ELF-1 (cell line): ENCODE data around the gene SEPTIN5.
A peak's percentile ranks its signal among the peaks of the same experiment; 100 is the strongest.

Source experiments
- DNase-seq: peaks from one replicate; pipeline ENCODE4 v3.0.0-alpha.2; 2016; ENCODE audit warnings: low read depth, low spot score

Gene SEPTIN5

DNA sequence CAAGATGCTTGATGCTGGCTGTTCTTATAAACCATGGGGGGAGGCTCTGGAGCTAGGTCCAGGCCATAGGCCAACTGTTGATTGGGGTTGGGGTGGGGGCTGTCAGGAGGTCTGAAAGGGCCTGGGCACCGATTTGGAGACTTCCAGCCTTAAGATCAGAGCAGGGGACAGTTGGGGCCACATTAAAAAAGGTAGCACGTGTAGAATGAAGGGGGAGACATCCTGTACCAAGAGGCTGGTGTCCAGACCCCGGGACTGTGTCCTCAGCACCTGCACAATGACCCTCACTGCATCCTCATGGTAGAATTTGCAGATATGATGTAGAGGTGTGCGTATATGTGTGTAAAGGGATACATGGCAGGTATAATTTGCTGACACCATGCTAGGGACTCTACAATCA lies 33.8 kb downstream of the SEPTIN5 start:
- no peak for DNase-seq

DNA sequence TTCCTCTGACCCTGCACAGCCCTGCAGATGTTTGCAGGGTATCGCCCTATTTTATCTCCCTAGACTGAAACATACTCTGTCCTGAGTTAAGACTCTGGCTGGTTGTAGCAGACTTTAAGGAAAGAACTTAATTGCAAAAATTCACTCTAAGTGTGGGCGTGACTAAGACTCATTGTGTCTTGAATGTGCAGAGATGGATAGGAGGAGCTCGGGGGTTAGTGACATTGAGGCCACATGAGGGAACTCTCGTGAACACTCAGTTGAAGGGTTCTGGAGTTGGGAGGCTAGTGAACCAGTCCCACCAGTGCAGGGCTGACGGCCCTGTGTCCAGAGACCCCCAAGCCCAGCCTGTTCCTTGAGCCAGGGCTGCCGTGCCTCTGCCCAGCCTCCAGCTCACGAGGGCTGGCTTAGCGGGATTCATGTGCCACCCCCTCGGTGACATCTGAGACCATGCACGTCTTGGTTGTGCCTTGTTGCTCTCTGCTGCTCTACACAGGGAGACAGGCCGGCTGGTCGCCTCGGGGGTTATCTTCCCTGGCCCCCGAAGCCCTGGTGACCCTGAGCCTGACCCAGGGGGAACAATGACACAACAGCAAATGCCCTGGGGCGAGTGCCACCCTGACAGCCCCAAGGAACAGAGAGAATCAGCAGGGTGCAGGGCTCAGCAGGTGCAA lies 34.8 kb downstream of the SEPTIN5 start:
- DNase-seq = no peak

GRCh38 chr22:19749876-19750275 lies 35.6 kb downstream of the SEPTIN5 start:
- no peak for DNase-seq

DNA sequence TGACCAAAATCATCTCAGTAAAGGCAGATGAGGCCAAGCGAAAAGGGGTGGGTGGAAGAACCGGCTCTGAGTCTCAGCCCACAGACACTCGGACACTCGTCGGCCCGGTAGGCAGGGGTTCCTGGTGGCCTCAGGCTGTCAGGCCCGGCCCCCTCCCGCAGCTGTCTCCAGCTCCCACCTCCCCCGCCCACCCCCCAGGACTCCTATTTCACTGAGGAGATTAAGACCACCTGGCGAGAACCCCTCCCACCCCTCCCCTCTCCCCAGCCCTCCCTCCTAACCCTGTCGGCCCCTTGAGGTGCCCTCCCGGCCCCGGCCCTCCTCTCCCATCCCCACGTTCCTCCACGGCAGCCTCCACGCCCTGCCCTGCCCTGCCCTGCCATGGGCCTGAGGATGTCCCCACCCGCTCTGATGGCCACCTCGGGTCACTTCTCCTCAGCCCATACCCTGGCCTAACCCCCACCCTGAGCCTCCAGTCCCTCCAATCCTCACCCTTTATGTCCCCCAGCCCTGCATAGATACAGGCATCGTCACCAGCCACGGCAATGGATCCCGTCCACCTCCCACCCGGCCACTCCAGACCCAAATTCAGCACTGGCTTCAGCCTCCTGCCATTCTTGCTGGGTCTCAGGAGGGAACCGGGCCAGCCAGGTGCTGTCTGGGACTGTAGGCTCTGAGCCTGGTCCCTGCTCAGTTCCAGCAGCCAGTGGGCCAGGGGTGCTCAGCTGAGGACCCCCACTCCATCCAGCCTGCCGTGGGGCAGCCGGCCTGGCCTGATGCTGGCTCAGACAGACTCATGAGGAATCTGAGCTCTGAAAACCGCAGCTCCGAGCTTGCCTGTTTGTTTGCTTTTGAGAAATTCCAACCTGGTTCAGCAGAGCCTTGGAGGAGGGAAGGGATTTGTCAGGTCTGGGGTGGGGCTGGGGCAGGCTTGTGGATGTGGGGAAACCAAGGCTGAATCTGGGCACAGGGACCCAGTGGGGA lies 36.5 kb downstream of the SEPTIN5 start:
- DNase-seq = no peak

DNA sequence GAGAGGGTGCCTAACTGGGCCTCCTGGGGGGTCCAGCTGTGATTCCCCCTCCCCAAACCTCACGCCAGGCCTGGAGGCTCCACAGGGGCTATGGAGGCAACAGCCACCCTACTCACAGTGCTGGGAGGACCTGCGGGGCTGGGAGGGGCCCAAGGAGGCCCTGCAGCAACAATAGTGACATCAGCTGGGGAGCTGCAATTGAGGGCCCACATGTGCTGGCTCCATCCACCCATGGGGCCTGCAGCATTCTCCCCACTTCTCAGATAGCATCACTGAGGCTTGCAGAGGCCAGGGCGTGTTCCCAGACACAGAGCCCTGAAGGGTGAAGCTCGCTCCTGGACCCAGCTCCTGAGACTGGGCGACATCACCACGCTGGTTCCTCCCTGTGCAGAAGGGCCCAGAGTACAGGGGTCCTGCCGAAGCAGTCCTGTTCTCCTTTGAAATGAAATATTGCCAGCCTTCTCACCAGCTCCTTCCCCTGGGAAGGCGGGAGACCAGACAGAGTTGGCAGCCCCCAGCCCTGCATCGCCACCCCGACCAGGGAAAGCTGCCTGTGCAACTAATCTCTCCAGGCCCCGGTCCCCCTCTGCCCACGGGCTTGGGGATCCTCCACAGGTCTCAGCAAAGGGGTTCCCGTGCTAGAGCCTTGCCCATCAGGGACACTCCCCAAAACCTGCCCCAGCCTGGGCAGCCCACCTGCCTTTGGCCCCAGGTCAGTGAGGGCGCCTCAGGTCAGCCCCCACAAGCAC lies 37.4 kb downstream of the SEPTIN5 start:
- DNase-seq = no peak

DNA sequence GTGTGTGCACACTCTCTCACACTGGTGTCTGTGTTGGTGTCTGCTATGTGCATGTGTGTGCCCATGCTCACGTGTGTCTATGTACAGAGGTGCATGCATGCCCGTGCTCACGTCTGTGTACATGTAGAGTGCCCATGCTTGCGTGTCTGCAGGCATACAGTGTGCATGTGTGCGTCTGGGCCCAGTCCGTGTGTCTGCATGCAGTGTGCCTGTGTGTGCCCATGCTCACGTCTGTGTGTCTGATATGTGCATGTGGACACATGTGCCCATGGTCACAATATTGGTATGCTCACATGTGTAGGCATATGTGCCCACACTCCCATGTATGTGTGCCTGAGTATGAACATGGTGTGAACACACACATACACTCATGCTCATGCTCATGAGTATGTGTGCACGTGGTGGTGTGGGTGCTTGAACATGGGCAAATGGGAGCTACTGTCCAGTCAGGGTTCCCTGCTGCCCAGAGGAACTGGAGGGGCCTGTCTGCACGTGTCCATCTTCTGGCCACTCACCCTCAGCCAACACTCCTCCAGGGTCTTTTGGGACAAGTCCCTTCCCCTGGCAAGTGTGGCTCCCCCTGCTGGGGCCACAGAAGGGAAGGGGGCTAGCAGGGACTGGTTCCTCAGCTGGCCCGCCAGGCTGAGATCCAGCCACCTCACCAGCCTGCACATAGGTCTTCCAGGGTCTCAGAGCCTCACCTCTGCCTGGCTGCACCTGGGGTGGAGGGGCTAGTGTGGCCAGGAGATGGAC lies 39.0 kb downstream of the SEPTIN5 start:
- DNase-seq = peak; percentile 56

DNA sequence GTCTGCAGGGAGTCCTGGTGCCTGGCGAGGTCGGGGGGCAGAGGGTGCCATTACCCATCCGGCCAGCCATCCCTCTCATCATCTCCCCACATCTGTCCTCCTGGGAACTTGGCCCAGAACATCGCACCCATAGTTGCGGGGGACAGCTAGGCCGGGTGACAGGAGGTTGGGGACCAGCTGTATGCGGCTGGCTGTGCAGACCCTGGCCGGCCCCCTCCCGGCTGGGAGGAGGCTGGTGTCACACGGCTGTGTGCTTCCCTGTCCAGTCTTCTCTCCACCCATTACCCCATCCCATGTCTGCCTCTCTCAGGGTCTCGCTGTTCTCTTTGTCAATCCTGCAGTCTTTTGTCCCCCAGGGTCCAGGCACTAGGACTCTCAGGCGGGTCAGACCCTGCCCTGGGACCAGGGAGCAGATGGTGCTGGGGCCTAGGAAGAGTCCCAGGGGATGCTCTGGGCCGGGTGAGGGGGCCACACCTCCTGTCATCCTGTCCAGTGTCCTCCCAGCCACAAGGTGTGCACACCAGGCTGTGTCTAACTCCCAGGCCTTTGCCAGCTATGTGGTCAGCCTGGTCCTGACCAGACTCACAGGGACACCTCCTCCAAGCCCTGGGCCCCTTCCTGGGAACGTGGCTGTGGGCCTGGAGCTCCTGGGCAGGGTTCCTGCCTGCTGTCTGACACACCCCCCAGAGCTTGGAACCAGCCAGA lies 39.8 kb downstream of the SEPTIN5 start:
- no peak for DNase-seq

DNA sequence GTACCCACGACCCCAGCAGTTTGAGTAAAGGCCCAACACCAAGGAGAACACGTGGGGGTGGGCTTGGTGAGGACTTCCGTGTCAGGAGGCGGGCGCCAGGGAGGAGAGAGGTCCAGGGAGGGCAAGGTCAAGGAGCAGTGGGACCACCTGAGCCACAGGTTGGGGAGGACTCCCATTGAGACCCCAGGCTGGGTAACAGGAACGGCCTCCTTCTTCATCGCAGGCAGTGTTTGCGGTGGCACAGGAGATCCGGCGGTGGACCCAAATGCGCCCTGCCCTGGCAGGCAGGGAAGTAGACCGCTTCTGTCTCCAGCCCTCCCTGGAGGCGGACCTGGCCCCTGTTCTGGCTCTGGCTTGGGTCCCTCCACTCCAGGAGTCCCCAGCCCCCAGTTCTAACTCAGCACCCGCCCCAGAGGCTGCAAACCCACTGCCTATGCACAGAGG lies 40.4 kb downstream of the SEPTIN5 start:
- DNase-seq = no peak

DNA sequence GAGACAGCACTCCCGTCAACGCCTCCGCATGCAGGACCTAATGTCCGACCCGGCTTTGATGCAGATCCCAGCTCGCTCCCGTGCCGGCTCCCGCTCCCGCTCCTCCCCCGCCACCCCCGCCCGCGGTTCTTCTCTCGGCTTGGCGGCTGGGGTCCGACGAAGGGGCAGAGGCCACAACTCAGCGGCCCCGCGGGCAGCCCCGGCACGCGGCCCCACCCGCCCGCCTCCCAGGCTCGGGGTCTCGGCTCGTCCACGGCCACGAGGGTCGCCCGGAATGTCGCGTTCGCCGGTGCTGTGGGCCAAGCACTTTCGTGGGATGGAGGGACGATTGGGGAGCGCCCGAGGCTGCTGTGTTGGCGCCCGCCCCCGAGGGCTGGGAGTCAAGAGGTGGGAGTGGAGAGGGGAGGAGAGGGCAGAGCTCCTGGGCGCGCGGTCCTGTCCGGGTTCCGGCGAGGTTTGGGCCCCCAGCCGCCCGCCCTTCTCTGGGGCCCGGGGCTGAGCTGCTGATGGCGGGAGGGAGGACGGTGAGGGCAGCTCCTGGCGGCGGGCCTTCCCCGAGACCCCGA lies 40.9 kb downstream of the SEPTIN5 start:
- no peak for DNase-seq

DNA sequence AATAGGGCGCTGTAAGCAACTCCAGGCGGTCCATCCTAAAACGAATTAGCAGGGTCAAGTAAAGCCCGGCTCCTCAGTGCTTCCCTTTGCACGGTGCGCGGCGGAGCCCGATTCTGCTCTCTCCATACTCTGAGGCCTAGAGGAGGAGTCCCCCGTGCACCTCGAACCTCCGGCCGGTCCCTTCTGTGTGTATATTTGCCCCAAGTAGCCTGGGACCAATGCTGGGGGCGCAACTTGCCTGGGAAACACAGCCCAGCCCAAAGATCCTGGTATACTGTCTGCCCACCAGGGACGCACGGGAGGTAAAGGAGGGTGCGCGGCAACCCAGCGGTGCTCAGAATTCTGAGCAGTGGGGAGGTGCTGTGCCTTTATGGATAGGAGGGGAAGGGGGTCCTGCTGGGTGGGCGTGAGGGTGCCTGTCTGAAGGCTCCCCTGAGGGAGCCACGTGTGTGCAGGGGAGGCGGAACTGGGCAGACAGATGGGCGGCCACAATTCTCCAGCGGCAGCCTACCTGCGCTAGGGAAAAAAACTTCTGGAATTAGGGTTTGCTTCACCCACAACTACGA lies 41.5 kb downstream of the SEPTIN5 start:
- no peak for DNase-seq

- DNase-seq = no peak
Measured at GRCh38 chr22:19756288-19757128, 42.2 kb downstream of the SEPTIN5 start.

DNA sequence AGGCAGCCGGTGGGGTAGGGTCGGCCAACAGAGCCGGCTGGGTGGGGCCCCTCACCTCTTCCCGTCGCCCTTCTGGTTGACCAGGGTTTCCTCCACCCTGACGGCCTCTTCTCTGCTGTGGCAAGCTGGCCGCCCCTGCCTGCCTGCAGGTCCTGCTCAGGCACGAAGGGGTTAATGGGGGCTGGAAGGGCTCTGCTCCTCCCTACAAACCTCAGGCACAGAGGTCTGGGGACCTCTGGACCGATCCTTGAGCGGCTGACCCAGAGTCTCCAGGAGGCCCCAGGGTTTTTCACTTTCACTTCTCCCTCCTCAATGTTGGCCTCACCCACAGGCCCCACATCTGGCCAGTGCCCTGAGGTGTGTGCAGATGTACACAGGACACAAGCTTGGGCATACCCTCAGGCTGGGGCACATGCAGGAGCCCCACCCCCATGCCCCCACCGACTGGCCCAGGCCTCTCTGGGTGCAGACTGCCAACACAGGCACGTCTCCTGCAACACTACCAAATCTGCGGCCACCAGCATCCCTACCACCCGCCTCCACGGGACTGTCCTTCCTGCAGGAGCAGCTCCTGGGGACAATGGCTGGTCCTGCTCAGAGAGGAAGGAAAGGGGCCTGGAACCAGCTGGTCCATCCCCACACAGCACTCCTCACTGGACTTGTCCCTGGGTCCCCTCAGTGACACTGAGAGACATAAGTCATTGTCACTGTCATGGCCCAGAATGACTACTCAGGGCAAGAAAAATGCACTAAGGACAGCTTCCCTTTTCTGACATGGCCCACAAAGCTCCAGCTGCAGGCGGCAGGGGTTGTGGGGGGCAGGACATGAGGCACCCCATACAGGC lies 43.1 kb downstream of the SEPTIN5 start:
- DNase-seq = no peak

- DNase-seq = no peak
Measured at GRCh38 chr22:19757985-19758895, 43.9 kb downstream of the SEPTIN5 start.

DNA sequence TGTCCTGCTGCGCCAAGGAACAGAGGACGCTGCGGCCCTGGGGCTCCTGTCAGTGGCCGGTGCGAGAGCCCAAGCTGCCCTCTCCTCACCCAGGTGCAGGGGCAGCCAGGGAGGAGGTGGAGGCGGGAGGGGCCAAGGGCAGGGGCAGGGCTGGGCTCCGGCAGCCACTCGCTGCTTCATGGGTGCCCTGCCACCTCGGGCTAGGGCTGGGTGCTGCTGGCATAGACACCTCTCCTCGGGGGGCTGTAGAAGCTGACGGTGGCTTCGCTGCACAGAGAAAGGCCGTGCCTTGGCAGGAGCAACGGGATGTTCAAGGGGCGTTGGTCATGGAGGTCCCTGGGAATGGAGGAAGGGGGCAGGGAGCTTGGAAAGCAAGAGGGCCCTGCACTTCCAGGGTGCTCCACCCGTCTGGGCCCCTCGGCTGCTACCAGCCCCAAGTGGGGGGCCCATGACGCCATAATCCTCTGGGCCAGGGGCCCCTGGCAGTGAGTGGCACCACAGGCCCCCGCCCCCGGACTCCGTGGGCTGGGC lies 44.7 kb downstream of the SEPTIN5 start:
- DNase-seq = no peak

- DNase-seq = no peak
Measured at GRCh38 chr22:19759427-19760057, 45.2 kb downstream of the SEPTIN5 start.
